GM19467 (cell line): ENCODE data around the gene KRTAP12-3.
"Not testable (repeated sequence)": the region's sequence is repeated elsewhere in the genome, so short reads cannot be mapped to it uniquely, and the experiment has no call there.

Source experiments
- ATAC-seq: cut with Tn5 transposase; IDR thresholded peaks from one replicate; pipeline ENCODE4 v1.9.1; 2021; ENCODE audit warnings: mild to moderate bottlenecking, moderate library complexity; ENCODE audit not compliant: unreplicated experiment

Gene KRTAP12-3

DNA sequence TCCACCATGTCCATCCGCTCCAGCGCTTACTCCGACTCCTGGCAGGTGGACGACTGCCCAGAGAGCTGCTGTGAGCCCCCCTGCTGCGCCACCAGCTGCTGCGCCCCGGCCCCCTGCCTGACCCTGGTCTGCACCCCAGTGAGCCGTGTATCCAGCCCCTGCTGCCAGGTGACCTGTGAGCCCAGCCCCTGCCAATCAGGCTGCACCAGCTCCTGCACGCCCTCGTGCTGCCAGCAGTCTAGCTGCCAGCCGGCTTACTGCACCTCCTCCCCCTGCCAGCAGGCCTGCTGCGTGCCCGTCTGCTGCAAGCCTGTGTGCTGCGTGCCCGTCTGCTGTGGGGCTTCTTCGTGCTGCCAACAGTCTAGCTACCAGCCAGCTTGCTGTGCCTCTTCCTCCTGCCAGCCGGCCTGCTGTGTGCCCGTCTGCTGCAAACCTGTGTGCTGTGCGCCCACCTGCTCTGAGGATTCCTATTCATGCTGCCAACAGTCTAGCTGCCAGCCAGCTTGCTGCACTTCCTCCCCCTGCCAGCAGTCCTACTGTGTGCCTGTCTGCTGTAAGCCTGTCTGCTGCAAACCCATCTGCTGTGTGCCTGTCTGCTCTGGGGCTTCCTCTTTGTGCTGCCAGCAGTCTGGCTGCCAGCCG is 30.4 kb upstream of the KRTAP12-3 start:
- ATAC-seq, result not testable (repeated sequence)

DNA sequence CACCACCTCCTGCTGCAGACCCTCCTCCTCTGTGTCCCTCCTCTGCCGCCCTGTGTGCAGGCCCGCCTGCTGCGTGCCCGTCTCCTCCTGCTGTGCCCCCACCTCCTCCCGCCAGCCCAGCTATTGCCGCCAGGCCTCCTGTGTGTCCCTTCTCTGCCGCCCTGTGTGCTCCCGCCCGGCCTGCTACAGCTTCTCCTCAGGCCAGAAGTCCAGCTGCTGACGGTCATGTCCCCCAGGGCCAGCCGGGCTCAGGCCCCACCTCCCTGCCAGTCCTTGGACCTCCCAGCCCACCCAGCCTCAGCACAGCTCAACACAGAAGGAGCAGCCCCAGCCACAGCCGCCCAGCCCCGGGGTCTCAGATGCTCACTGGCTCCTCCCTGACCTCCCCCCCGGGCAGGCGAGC is 29.9 kb upstream of the KRTAP12-3 start:
- ATAC-seq, result not testable (repeated sequence)

DNA sequence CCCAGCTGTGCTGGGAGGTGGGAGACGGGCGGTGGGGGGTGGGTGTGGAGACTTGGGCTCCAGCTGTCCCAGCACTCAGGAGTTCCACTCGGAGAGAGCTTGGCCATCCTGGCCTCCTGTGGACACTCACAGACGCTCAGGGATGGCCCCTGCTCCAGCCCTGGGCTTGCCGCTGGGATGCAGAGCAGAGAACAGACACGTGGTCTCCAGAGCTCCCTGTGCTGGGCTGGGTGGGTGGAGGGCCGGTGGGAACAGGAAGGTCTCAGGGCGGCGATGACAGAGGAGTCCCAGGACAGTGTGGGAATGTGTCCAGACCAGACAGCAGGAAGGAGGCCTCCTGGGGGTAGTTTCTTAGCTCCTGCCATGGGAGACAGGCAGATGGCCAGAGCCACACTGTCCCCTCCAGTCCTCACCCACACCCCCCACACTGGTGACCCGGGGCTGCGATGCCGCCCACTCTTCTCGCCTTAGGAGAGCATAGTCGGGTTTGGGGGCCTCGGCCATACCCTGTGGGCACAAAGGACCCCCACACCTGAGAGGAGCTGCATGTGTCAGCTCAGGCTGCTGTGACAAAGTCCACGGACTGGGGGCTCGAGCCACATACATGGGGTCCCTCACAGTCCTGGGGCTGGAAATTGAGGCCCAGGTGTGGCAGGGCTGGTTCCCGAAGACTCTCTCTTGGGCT is 28.9 kb upstream of the KRTAP12-3 start:
- ATAC-seq, result no peak

DNA sequence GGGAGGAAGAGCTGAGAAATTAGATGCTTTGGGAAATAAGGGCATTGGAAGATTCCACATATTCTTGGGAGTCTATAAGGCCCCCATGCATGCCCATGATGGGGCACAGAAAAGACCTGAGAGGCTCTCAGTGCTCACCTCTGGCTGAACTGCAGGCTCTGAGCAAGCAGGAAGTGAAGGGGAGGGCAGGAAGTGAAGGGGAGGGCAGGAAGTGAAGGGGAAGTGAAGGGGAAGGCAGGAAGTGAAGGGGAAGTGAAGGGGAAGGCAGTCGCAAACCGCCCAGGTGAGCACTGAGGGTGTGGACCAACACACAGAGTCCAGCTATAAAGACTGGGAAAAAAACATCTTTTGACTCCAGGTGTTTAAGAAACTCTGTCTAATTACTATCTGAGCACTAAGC is 27.3 kb upstream of the KRTAP12-3 start:
- no peak for ATAC-seq

DNA sequence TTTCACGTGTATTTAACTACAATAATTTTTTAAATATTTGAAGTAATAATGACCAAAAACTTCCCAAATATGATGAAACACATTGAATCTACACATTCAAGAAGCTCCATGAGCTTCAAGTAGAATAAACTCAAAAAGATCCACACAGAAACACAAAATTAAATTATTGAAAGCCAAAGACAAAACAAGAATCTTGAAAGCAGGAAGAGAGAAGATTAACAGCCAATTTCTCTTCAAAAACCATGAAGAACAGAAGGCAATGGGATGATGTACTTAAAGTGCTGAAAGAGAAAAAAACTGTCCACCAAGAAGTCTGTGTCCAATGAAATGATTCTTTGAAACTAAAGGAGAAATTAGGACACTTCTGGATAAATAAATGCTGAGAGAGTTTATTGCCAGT is 25.7 kb upstream of the KRTAP12-3 start:
- no peak for ATAC-seq

DNA sequence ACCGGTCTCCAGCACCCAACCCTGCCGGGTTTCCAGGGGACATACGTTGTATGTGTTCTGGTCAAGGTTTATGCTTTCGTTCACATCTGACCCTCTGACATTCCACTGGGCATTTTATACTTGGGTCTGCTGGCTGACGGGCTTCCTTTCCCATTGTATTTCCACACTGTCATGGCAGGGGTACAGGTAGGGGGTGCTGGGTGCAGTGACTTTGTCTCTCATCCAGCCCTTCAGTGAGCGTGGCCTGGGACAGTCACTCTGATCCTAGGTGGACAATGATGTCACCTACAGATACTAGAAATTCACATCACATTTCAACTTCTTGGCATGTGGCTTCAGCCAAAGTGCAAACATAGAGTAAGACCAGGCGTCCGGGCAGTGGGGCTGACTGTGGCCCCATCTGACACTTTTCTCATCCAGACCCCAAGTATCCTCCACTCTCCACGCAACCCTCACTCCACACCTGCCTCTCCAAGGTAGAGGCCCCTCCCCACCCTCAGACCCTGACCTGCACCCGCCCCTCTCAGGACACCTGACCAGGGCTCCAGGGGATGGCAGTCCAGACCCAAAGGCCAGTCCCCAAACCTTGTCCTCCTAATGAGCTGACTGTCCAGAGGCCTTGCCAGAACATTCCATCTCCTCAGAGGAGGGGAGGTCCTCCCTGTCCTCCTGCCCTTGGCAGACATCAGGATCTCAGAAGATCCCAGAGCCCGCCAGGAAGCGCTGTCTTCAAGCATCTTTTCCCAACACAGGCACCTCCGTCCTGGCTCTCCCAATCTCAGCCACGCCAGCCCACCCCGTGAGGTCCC is 21.3 kb upstream of the KRTAP12-3 start:
- ATAC-seq, result no peak

DNA sequence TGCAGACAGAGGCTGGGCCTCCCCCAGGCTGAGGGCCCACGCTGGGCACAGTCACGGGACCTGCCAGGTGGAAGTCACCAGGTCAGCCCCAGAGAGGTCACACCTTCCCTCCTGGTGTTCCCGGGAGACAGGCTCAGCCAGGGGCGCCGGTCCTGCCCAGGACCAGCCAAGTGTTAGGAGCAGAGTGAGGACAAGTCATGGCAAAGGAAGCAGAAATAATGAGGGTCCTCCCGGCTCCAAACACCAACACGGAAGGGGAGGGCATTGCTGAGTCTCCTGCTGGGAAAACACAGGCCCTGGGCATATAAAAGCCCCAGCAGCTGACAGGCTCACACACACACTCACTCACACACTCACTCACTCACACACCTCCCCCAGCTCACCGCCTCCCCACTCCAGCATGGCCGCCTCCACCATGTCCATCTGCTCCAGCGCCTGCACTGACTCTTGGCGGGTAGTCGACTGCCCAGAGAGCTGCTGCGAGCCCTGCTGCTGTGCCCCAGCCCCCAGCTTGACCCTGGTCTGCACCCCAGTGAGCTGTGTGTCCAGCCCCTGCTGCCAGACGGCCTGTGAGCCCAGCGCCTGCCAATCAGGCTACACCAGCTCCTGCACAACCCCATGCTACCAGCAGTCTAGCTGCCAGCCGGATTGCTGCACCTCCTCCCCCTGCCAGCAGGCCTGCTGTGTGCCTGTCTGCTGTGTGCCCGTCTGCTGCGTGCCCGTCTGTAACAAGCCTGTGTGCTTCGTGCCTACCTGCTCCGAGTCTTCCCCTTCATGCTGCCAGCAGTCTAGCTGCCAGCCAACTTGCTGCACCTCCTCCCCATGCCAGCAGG is 20.5 kb upstream of the KRTAP12-3 start, which contains the start of gene KRTAP10-10:
KRTAP10-10 (plus strand) TSS at position 339 of the 833 bp plus-strand sequence; CDS start at position 401, 62 bp downstream.
- ATAC-seq, result no peak

DNA sequence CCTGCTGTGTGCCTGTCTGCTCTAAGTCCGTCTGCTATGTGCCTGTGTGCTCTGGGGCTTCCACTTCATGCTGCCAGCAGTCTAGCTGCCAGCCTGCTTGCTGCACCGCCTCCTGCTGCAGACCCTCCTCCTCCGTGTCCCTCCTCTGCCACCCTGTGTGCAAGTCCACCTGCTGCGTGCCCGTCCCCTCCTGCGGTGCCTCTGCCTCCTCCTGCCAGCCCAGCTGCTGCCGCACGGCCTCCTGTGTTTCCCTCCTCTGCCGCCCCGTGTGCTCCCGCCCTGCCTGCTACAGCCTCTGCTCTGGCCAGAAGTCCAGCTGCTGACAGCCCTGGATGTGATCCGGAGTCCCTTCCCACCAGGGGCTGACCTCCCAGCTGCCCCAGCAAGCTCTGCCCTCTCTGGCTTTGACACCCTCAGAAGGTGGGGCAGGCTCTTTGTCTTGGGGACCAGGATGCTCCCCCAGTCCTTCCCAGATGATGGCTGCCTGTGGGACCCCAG is 19.8 kb upstream of the KRTAP12-3 start:
- not testable (repeated sequence) for ATAC-seq

DNA sequence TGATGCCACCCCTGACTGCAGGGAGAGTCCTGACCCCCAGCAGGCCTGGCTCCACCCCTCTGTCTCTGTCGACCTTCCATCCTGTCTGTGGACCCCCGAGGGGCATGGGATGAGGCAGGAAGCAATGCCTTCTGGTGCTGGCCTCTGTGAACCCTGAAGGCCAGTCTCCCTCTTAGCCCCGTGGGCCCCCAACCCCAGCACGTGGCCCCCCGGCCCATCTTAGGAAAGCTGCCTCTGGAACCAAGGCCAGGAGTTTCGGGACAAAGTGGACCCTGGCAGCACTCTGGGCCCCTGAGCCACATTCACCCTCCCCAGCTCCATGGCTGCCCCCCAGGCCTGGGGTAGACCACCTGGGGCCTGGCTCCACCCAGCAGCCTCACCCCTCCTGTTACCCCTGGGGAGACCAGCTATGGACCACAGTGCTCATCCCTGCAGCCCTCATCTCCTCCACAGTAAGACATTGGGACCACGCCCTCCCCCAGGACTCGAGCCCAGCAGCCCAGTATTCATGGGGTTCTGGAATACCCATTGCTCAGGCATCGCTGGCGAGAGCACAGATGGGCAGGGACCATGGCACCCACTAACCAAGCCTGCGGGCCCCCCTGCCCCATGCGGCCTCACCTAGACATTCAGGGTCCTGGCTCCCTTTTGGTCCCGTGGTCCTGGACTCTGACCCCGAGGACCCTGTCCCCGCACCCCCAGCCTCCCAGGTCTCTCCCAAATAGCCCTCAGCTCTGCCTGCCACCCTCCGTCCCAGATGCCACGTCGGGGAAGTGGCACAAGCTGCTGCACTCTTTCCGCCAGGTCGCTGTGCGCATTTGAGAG is 19.0 kb upstream of the KRTAP12-3 start:
- ATAC-seq, result not testable (repeated sequence)

DNA sequence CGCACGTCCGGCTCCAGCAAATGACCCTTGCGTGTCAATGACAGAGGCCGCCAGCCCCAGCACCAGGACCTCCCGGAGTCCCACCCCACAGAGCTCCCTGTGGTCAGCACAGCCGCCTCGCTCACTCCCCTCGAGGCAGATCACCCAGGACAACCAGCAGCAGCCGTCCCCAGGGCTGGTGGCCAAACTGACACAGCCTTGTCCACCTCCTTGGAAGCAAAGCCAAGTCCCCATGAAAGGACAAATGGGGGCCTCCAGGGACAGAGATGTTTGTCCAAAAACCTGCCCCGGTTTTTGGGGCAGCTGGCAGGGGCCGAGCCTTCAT is 18.4 kb upstream of the KRTAP12-3 start:
- ATAC-seq, result no peak

DNA sequence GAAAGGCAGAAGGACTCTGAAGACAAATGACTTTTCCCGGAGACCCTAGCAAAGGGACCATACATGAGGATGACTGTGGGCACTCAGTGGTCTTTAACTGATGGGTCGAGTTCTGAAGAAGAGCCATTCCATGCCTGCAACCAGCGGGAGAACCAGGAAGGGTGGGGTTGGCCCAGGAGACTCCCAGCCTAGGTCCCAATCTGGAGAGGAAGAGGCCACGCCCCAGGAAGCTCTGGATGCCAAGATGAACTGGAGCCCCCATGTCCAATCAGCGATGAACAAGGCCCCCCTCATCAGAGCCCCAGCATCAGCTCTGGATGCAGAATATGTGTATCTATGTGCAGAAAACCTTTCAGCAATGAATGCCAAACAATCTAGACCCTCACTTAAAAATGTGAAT is 17.0 kb upstream of the KRTAP12-3 start:
- no peak for ATAC-seq

DNA sequence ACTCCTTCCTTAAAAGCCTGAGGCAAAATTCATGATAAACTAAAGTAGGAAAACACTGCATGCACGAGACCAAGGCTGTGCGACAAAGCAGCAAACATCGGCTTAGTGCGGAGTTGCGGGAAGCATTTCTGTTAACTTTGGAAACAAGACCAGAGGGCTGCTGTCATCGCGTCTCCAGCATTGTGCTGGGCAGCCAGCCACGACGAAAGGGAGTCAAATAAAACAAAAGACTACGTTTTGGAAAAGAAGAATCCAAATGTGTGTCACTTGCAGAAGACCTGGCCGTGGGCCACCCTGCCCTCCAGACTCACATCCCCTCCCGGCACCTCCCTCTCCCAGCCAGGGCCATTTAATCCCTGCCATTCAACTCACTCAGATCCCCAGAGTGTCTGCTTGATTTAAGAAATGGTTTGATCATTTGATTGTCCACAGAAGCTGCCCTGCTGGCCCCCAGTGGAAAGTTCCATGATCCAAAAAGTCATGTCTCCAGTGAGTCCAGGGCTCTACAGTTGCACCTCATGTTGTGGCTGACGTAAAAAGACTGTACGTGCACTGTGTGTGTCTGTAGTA is 13.9 kb upstream of the KRTAP12-3 start:
- ATAC-seq, result no peak

DNA sequence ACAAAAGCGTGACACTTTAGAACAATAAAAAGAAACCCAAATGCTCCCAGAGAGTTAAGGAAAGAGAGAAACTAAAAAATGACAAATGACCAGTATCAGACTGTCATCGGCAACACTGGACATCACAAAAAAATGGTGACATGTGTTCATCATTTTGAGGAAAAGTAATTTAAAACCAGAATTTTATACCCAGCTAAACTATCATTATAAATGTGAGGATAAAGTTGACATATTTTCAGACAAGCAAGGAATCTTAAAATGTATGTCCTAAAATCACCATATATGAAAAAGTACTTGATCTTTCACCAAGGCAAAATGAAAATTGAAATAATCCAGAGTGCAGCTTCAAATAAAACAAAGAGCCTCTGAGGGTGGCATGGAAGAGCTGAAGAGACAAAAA is 12.9 kb upstream of the KRTAP12-3 start:
- ATAC-seq, result no peak

DNA sequence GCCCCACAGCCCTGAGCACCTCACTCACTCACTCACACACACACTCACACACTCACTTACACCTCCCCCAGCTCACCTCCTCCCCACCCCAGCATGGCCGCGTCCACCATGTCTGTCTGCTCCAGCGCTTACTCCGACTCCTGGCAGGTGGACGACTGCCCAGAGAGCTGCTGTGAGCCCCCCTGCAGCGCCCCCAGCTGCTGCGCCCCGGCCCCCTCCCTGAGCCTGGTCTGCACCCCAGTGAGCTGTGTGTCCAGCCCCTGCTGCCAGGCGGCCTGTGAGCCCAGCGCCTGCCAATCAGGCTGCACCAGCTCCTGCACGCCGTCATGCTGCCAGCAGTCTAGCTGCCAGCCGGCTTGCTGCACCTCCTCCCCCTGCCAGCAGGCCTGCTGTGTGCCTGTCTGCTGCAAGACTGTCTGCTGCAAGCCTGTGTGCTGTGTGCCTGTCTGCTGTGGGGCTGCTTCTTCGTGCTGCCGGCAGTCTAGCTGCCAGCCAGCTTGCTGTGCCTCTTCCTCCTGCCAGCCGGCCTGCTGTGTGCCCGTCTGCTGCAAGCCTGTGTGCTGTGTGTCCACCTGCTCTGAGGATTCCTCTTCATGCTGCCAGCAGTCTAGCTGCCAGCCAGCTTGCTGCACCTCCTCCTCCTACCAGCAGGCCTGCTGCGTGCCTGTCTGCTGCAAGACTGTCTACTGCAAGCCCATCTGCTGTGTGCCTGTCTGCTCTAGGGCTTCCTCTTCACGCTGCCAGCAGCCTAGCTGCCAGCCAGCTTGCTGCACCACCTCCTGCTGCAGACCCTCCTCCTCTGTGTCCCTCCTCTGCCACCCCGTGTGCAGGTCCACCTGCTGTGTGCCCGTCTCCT is 11.1 kb upstream of the KRTAP12-3 start, which contains the start of gene KRTAP10-11:
KRTAP10-11 (plus strand) TSS at position 49 of the 856 bp plus-strand sequence; CDS start at position 94, 45 bp downstream.
- ATAC-seq, result not testable (repeated sequence)

DNA sequence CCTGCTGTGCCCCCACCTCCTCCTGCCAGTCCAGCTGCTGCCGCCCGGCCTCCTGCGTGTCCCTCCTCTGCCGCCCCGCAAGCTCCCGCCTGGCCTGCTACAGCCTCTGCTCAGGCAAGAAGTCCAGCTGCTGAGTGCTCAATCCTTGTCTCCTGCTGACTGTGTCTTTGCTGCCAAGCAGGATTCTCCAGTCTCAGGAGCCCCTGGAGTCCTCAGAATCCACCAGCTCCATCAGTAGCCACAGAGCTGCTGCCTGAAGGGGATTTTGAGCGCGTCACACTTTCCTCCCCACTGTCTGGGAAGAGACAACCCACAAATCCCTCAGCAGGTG is 10.5 kb upstream of the KRTAP12-3 start:
- ATAC-seq, result no peak

DNA sequence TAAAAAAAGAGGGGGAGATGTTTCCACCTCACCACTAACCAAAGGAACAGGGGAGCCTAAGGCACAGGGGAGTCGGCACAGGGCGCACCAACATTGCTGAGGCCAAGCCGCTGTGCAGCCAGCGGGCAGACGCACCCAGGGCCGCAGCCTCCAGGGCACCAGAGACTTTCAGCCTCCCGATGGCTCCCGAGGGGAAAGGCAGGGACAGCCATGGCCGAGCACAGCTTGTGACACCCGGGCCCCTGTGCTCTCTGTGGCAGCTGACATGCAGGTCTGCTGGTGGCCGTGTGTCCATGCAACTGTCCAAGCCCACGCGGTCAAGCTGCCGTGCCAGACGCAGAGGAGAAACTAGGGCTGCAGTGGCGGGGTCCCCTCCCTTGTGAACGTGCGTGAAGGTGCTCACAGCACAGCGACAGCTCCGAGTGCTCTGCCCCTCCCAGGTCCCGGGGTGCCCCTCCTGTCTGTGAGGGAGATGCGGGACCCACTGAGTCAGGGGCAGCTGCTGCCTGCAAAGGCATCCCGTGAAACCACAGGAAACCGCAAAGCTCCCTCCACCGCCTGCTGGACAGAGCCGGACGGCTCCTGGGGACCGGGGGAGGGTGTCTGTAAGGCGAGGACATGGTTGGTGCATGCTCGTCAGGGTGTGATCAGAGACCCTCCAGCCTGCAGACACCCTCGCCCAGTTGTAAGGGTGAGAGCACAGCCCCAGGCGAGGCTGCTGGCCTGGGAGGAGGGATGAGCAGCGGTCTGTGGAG is 9.0 kb upstream of the KRTAP12-3 start:
- no peak for ATAC-seq

DNA sequence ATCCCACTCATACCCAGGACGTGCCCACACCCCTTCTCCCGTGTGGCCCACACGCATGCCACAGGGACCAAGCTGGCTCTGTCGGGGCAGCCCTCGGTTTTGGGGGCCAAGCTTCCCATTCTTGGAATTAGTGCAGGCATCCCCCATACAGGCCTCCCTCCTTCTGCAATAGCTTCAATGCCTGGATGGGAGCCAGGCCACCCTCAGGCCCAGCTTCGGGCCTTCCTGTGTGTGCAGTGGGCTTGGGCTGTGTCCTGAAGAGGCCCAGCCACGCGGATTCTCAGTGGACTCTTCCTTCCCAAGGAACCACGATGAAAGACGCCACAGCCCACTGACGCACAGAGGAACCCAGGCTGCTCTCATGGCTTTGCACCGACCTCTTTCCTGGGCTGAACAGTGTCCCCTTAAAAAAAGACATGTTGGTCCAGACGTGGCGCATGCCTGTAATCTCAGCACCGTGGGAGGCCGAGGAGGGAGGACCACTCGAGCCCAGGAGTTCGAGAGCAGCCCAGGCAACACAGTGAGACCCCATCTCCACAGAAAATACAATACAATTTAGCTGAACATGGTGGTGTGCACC is 8.1 kb upstream of the KRTAP12-3 start:
- ATAC-seq, result no peak
